Sigmoid colon (tissue), 4 donors: ENCODE data around the gene RFXAP.

Source experiments
- CTCF ChIP-seq, 4 experiments: fragments of 450-650 bp in 3 of 4; fragments of 200-600 bp in 1 of 4; IDR thresholded peaks; one replicate each; pipeline ENCODE4 v1.5.1; 2016 to 2019; ENCODE audit warnings: antibody characterized with exemption in 4 of 4, mild to moderate bottlenecking in 3 of 4, moderate library complexity in 2 of 4
- EP300 ChIP-seq, 4 donors: sonication (generic); formaldehyde crosslinking; IDR thresholded peaks; one replicate each; pipeline ENCODE4 v1.6.1; 2017; ENCODE audit warnings: antibody characterized with exemption in 4 of 4
- POLR2AphosphoS5 ChIP-seq, 4 donors: sonication (generic); formaldehyde crosslinking; IDR thresholded peaks; one replicate each; pipeline ENCODE4 v1.6.1; 2017; ENCODE audit warnings: antibody characterized with exemption in 4 of 4

GRCh38 chr13:36789730-36790129, 29.3 kb upstream of the RFXAP start:
- TF ChIP-seq CTCF (IDR thresholded peaks at IDR 0.05), result no peak
- TF ChIP-seq POLR2AphosphoS5 (IDR thresholded peaks at IDR 0.05), result no peak
- TF ChIP-seq EP300 (IDR thresholded peaks at IDR 0.05), result no peak
